Subcutaneous preadipocyte (primary cell): ENCODE data around the gene CDNF. TPM values are rescaled to one million over a fixed set of nuclear protein-coding genes. Genes with fewer than 3 reads are reported as not detected.

Experiments used
- total RNA-seq: library from RNA; depleted of rRNA; stranded (reverse); fragments of >200 nt; gene quantifications from 2 replicates; pipeline ENCODE4 v1.2.3, GENCODE V29; 2012

The CDNF gene
- total RNA-seq, result 0.37 and 0.78 TPM in 2 replicates

GRCh38 chr10:14837757-14838581 is at the start of gene CDNF, which contains the start of the genes HSPA14 and MSANTD7:
Gene CDNF (minus strand): TSS chr10:14838037. CDS start chr10:14837946, 91 bp downstream.
Gene HSPA14 (plus strand): TSS chr10:14838306. CDS start chr10:14838403, 97 bp downstream.
Gene MSANTD7 (plus strand): TSS chr10:14838306. CDS start chr10:14842285, 3,979 bp downstream.

GRCh38 chr10:14878266-14879123 is 40.7 kb upstream of the CDNF start, which contains the start of gene SUV39H2:
Gene SUV39H2 (plus strand): TSS chr10:14878866. CDS start chr10:14878889, 23 bp downstream.

GRCh38 chr10:14774797-14775196 is 63.0 kb downstream of the CDNF start, which contains the start of gene FAM107B:
Gene FAM107B (minus strand): TSS chr10:14774897. CDS start chr10:14774663, 234 bp downstream.

Other genes with a start within 250 kb of the CDNF start
- 2.9 and 6.6 TPM in 2 replicates for gene FAM107B, start 63.1 kb downstream of the CDNF start, total RNA-seq
- gene HSPA14, start 269 bp upstream of the CDNF start, total RNA-seq, result 16.9 and 17.2 TPM in 2 replicates
- 12.1 and 21.5 TPM in 2 replicates for gene MSANTD7, start 269 bp upstream of the CDNF start, total RNA-seq
- 15.8 and 22.3 TPM in 2 replicates for gene SUV39H2, start 40.8 kb upstream of the CDNF start, total RNA-seq
- 9.6 and 12.7 TPM in 2 replicates for gene DCLRE1C, start 116.1 kb upstream of the CDNF start, total RNA-seq
- gene MEIG1, start 121.4 kb upstream of the CDNF start, total RNA-seq, result 0.73 TPM in 1 of 2 replicates, not detected in the other
- gene OLAH, start 205.9 kb upstream of the CDNF start, total RNA-seq, result under 0.01 and 0.78 TPM in 2 replicates